Measurements from ENCODE around the gene CX3CL1.

Gene CX3CL1

GRCh38 chr16:57345666-57346204, 26.6 kb upstream of the CX3CL1 start:
- no peak for DNase-seq (ENCODE audit: low read depth)
- no peak overlapping the region for H3K4me3 ChIP-seq (ENCODE audit: control insufficient read depth, low read depth, low read length)
- TF ChIP-seq, protein P1, sequence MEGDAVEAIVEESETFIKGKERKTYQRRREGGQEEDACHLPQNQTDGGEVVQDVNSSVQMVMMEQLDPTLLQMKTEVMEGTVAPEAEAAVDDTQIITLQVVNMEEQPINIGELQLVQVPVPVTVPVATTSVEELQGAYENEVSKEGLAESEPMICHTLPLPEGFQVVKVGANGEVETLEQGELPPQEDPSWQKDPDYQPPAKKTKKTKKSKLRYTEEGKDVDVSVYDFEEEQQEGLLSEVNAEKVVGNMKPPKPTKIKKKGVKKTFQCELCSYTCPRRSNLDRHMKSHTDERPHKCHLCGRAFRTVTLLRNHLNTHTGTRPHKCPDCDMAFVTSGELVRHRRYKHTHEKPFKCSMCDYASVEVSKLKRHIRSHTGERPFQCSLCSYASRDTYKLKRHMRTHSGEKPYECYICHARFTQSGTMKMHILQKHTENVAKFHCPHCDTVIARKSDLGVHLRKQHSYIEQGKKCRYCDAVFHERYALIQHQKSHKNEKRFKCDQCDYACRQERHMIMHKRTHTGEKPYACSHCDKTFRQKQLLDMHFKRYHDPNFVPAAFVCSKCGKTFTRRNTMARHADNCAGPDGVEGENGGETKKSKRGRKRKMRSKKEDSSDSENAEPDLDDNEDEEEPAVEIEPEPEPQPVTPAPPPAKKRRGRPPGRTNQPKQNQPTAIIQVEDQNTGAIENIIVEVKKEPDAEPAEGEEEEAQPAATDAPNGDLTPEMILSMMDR (conservative IDR thresholded peaks at IDR 0.05; ENCODE audit: control insufficient read depth, insufficient read depth, low read depth, low read length): no peak

DNA sequence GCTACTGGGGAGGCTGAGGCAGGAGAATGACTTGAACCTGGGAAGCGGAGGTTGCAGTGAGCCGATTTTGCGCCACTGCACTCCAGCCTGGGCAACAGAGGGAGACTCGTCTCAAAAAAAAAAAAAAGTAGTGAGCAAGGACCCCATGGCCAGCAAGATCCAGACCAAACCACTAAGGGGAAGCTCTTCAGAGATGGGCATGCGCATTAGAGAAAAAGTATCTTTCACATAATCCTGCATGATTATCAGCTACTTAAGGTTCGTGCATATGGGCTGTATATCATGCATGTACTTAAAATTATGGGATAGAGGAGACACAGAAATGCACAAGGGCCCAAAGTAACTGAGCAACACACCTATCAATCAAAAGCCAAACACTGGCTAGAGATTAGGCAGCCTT, 24.4 kb upstream of the CX3CL1 start:
- no peak for DNase-seq (ENCODE audit: low read depth)

GRCh38 chr16:57348327-57348726, 24.0 kb upstream of the CX3CL1 start:
- H3K4me3 ChIP-seq (ENCODE audit: control insufficient read depth, low read depth, low read length): no peak overlapping the region
- no peak for DNase-seq (ENCODE audit: low read depth)
- TF ChIP-seq, protein P1 (conservative IDR thresholded peaks at IDR 0.05; ENCODE audit: control insufficient read depth, insufficient read depth, low read depth, low read length): no peak

More for the DNA sequence above, 24.4 kb upstream of the CX3CL1 start:
- H3K4me3 ChIP-seq (ENCODE audit: control insufficient read depth, low read depth, low read length): no peak overlapping the region
- TF ChIP-seq, protein P1 (conservative IDR thresholded peaks at IDR 0.05; ENCODE audit: control insufficient read depth, insufficient read depth, low read depth, low read length): no peak

DNA sequence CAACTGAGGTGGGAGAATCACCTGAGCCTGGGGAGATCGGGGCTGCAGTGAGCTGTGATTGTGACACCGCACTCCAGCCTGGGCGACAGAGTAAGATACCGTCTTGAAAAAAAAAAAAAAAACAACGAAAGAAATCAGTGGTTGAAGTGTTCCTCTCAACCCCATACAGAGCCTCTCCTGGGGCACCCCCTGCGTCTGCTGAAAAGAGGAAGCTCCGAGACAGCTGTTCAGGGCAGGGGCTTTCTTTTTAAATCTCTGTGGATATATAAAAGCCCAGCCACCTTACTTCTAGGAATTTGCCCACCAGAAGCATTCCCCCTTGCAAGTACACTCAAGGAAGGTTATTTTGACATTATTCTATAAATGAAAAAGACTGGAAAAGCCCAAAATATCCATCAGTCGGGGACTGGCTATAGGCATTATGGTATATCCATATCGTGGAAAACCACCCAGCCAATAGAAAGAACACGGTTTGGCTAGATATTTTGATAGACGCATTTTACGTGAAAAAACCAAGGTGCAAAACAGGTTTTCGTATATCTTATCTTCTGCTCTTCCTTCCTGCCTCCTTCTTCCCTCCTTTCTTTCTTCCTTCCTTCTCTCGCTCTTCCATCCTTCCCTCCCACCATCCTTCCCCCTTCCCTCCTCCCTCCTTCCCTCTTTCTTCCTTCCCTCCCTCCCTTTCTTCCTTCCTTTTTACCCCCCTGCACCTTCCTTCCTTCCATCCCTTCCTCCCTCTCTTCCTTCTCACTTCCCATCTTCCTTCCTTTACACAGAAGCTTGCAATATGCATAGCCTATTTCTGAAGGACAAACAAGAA, 22.9 kb upstream of the CX3CL1 start:
- DNase-seq (ENCODE audit: low read depth): no peak
- no peak overlapping the region for H3K4me3 ChIP-seq (ENCODE audit: control insufficient read depth, low read depth, low read length)
- TF ChIP-seq, protein P1 (conservative IDR thresholded peaks at IDR 0.05; ENCODE audit: control insufficient read depth, insufficient read depth, low read depth, low read length): no peak

GRCh38 chr16:57352636-57353047, 19.6 kb upstream of the CX3CL1 start:
- H3K4me3 ChIP-seq (ENCODE audit: control insufficient read depth, low read depth, low read length): no peak overlapping the region
- DNase-seq (ENCODE audit: low read depth): no peak

DNA sequence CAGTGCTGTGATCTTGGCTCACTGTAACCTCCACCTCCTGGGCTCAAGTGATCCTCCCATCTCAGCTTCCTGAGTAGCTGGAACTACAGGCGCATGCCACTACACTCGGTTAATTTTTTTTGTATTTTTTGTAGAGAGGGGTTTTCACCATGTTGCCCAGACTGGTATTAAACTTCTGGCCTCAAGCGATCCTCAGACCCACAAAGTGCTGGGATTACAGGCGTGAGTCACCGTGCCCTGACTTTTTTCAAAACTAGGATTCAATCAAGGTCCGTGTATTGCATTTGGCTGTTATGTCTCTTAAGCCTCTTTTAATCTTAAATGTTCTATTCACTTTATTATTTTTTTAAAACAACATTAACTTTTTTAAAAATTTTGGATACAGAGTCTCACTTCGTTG, 18.0 kb upstream of the CX3CL1 start:
- TF ChIP-seq, protein P1 (conservative IDR thresholded peaks at IDR 0.05; ENCODE audit: control insufficient read depth, insufficient read depth, low read depth, low read length): no peak
- no peak for DNase-seq (ENCODE audit: low read depth)
- no peak overlapping the region for H3K4me3 ChIP-seq (ENCODE audit: control insufficient read depth, low read depth, low read length)

More at GRCh38 chr16:57352636-57353047, 19.6 kb upstream of the CX3CL1 start:
- TF ChIP-seq, protein P1 (conservative IDR thresholded peaks at IDR 0.05; ENCODE audit: control insufficient read depth, insufficient read depth, low read depth, low read length): no peak

All from fibroblast of mammary gland (primary cell).